NCI-H446 (cell line): ENCODE data around the gene SLC38A1.

ENCODE experiments used
- DNase-seq, 2 experiments: peaks; one replicate each; lab custom pipeline; 2025; lab: John Stamatoyannopoulos, UW

The SLC38A1 gene

DNA sequence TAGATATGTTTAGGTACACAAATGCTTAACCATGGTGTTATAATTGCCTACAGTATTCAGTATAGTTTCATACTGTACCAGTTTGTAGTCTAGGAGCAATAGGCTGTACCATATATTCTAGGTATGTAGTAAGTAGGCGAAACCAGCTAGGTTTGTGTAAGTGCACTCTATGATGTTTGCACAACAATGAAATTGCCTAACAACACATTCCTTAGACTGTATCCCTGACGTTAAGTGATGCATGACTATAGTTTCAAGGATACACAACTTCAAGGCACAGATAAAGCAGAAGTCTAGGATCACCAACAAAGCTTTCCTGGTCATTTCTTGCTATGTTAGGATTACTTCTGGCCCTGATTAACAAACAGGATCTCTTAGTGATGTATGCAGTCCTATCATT, 135.1 kb downstream of the SLC38A1 start:
- no peak for DNase-seq
